Activated CD4-positive, alpha-beta T cell treated with anti-CD3 and anti-CD28 coated beads, Interleukin-2, amount 50 U/mL, for 1 hour (primary cell): ENCODE measurements around the gene TRPM4.
"Not testable (repeated sequence)": the region's sequence is repeated elsewhere in the genome, so short reads cannot be mapped to it uniquely, and the experiment has no call there.

Experiments
- DNase-seq: peaks from one replicate; pipeline ENCODE4 v3.0.0-alpha.2; 2020

TRPM4 gene

GRCh38 chr19:49157445-49158224, at the start of gene TRPM4:
Gene TRPM4, plus strand, starts transcription at chr19:49157792. Its CDS starts 75 bp downstream, at chr19:49157867.
- peak; percentile 24 for DNase-seq

GRCh38 chr19:49109051-49109450, 48.5 kb upstream of the TRPM4 start:
- DNase-seq = no peak

DNA sequence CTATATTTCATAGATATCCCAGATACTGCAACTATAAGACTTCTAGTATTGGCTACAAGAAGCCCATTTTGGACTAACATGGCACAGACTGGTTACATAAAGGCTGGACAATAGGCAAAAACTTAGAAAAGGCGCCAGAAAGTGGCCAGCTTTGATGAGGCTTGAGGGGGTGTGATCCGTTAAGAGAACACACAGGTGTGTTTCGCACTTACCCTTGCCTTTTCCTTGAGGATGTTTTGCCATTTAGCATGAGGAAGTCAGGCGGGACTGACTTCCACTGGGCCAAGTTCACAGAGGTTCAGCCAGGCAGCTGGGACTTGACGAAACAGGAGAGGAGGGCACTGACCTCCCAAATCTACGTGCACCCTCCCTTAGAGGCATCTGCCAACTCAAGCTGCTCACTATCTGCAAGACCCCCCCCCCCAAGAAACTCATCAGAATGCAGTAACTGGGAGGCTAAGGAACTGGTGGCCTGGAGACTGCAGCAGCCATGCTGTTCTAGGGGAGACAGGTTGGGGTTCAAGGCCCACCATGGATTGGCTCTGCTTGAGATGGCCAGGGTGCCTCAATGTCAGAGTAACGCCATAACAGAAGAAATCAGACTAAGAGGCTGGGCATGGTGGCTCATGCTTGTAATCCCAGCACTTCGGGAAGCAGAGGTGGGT, 47.9 kb upstream of the TRPM4 start:
- no peak for DNase-seq

GRCh38 chr19:49110567-49110966, 47.0 kb upstream of the TRPM4 start:
- DNase-seq = no peak

GRCh38 chr19:49111218-49111998, 46.2 kb upstream of the TRPM4 start:
- DNase-seq = no peak

DNA sequence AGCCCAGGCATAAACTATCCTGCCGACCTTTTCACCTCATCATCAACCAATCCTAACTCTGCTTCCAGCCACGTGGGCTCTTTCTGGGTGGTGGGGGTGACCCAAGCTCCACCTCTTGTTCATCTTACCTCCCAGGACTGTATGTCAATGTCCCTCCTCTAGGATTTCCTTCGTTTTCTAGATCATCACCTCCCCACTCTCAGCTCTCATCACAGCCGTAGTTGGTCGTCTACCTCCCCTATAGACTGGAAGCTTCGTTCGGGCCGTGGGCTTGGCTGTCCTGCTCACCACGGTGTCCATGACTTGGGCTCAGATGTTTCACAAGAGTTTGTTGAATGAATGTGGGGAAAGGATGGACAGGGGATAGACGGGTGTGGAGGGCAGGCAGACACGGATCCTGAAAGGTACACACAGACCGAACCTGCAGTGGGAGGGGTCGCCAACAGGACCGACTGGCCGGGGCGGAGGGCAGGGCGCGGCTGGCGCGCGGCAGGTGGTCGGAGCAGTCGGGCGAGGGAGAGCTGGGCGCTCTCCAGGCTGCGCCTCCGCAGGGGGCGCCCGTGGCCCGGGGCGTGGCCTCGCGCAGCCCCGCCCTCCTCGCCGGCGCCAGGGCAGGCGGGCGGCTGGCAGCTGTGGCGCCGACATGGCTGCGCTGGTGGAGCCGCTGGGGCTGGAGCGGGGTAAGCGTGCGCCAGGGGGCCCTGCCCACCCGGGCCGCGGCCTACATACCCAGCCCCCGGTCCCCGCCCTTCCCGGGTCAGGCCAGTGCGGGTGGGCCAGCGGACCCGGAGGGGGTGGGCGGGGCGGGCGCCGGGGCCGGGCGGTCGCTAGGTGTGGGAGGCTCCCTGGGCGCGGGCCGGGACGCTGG, 43.6 kb upstream of the TRPM4 start, which contains the start of gene LIN7B:
TSS of gene LIN7B (plus strand) at position 609 of the 868 bp plus-strand sequence. CDS start at position 644, 35 bp downstream.
- DNase-seq = peak; percentile 67

GRCh38 chr19:49114630-49115363, 42.8 kb upstream of the TRPM4 start:
- peak; percentile 45 for DNase-seq

DNA sequence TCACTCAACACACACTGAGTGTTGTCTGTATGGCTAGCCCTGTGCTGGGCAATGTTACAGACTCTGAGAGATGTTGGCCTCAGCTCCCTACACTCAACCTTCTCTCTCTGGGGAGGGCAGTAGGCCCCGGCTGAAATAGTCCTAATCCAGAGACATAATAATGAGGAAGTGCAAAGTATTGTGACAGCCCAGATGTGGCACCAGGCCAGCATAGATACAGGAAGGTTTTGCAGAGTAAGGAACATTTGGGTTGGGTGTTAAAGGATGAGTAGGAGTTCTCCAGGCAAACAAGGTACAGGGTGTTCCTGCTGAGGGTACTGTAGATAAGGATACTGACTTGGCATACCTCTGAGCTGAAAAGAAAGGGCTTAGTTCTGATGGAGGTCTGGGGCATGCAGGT, 41.0 kb upstream of the TRPM4 start:
- no peak for DNase-seq

- no peak for DNase-seq
Measured at GRCh38 chr19:49117677-49118564, 39.7 kb upstream of the TRPM4 start.

- peak; percentile 95 for DNase-seq
Measured at GRCh38 chr19:49118565-49119410, 38.8 kb upstream of the TRPM4 start, which contains the start of gene C19orf73. Gene C19orf73, minus strand, starts transcription at chr19:49119143. Its CDS starts 121 bp downstream, at chr19:49119022.

DNA sequence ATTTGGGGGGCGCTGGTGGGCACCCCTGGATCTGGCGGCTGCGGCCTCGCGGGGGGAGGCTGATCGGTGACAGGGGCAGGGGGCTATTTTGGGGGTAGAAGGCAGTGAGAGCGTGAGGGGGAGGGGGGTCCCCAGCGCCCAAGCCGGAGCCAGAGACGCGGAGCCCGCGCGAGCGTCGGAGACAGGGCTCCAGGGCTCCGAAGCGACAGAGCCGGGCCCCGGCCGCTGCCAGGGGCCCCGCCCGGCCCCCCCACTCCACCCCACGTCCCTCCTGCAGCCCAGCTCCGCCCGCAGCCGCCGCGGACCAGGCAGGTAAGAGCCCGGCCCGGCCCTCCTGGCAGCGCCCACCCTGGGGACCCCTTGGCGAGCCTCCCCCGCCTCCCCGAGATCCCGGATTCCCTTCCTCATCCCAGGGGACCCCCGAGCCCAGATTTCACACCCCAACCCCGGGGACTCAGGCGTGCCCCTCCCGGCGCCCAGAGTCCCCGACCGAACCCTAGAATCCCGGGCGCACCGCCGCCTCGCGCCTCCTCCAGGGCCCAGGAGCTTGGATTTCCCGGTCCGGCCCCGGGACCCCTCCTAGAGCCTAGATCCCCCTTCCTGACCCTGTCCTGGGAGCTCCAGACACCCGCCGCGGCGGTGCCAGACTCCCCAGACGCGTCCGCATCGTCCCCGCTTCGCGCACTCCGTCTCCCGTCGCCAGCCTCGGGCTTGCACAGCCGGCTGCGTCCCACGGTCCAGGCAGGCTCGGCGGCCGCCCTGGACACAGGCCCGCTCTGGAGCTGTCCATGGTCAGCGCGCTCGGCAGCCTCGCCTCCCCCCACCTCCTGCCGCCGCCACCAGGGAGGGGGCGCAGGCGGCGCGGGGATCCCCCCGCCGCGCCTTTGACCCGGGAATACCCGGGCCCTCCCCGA, 37.9 kb upstream of the TRPM4 start, which contains the start of gene PPFIA3:
TSS of gene PPFIA3 (plus strand) at position 134 of the 914 bp plus-strand sequence. CDS start 8,330 bp downstream, outside the sequence.
- no peak for DNase-seq

GRCh38 chr19:49120325-49120683, 37.3 kb upstream of the TRPM4 start:
- no peak for DNase-seq

DNA sequence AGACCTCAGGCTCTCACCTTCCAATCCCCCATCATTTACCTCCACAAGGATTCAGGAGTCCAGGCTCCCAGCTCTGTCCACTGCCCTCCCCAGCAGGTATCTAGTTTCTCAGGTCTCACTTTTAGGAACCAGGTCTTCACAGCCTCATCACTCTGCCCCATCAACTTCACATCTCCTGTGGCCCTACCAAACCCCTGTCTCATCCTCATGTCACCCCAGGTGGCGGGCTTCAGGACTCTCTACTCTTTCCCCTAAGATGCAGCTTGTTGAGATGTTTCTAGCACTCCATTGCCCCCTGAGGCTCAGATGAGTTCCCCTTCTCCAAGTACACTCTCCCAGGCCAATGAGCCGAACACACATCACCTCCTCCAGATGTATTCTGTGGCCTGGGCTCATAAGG, 36.7 kb upstream of the TRPM4 start:
- no peak for DNase-seq

DNA sequence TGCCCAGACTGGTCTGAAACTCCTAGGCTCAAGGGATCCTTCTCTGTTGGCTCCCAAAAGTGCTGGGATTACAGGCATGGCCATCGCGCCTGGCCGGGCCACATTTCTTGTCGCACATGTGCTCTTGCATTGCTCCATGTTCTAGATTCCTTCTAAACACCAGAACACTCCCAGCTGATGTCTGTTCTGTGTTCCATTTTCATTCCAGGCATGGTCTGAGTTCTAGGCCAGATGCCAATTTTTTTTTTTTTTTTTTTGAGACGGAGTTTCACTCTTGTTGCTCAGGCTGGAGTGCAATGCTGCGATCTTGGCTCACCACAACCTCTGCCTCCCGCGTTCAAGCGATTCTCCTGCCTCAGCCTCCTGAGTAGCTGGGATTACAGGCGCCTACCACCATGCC, 35.8 kb upstream of the TRPM4 start:
- not testable (repeated sequence) for DNase-seq

- not testable (repeated sequence) for DNase-seq
Measured at GRCh38 chr19:49123285-49123684, 34.3 kb upstream of the TRPM4 start.

GRCh38 chr19:49125025-49125731, 32.4 kb upstream of the TRPM4 start:
- DNase-seq = no peak

DNA sequence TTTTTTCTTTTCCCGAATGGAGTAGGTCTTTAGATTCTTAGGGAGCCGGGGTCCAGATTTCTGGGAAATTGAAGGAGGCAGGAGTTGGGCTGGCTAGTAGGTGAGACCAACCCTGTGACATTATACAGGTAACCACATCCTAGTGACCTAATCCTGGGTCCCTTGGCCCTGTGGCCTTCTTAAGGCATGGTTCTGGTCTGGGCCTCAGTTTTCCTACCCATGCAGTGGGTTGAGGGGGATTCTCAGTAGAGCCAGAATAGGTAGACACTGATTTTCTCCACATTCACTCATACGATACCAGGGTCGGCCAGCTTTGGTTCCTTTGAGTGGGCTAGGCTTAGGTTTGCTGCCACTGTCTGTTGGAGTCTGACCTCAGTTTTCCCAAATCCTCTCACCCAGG, 31.0 kb upstream of the TRPM4 start:
- DNase-seq = no peak

DNA sequence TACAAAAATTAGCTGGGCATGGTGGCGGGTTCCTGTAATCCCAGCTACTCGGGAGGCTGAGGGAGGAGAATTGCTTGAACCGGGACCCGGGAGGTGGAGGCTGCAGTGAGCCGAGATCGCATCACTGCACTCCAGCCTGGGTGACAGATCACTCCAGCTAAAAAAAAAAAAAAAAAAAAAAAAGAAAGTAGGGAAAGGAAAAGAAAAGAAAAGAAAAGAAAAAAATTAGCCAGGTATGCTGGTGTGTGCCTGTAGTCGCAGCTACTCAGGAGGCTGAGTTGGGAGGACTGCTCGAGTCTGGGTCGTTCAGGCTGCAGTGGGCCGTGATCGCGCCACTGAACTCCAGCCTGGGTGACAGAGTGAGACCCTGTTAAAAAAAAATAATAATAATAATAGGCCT, 30.4 kb upstream of the TRPM4 start:
- not testable (repeated sequence) for DNase-seq
